ENCODE data around the gene CPN2.

GRCh38 chr3:194298331-194299227 lies 52.5 kb downstream of the CPN2 start:
- TF ChIP-seq CTCF (IDR thresholded peaks at IDR 0.05; ENCODE audit: low read depth, low read length): no peak
- TF ChIP-seq EZH2phosphoT487 (IDR thresholded peaks at IDR 0.05; ENCODE audit: low read depth): no peak
